ENCODE data around the gene DPP8.

DPP8 gene

GRCh38 chr15:65418596-65418995 is 98.9 kb downstream of the DPP8 start:
- Histone ChIP-seq H3K4me3 (ENCODE audit: low read depth, low read length) (no peak overlapping the region), H3K4me2 (ENCODE audit: low read length) (no peak overlapping the region), H2AFZ (no peak overlapping the region), H3K4me1 (no peaks in the 10 kb centered on the region), H3K9ac (no peak overlapping the region), H3K36me3 (ENCODE audit: control insufficient read depth, insufficient read depth, low read length) (no peaks in the 10 kb centered on the region), H3K9me3 (ENCODE audit: control insufficient read depth, low read length) (no peaks in the 10 kb centered on the region), H3K27ac (no peak overlapping the region), H3K27me3 (ENCODE audit: control insufficient read depth, insufficient read depth, low read length) (no peaks in the 10 kb centered on the region), H3K79me2 (no peaks in the 10 kb centered on the region)
- no peak for TF ChIP-seq CTCF (IDR thresholded peaks at IDR 0.05)

- no peaks in the 10 kb centered on the region for H3K79me2 ChIP-seq
- no peak overlapping the region for H3K4me3 ChIP-seq (ENCODE audit: low read depth, low read length)
- H3K27ac ChIP-seq, result no peak overlapping the region
- no peaks in the 10 kb centered on the region for H3K27me3 ChIP-seq (ENCODE audit: control insufficient read depth, insufficient read depth, low read length)
- no peaks in the 10 kb centered on the region for H3K9me3 ChIP-seq (ENCODE audit: control insufficient read depth, low read length)
- H2AFZ ChIP-seq, result no peak overlapping the region
- no peaks in the 10 kb centered on the region for H3K36me3 ChIP-seq (ENCODE audit: control insufficient read depth, insufficient read depth, low read length)
- H3K9ac ChIP-seq, result no peak overlapping the region
- H3K4me2 ChIP-seq (ENCODE audit: low read length), result no peak overlapping the region
- TF ChIP-seq CTCF (IDR thresholded peaks at IDR 0.05), result no peak
- no peaks in the 10 kb centered on the region for H3K4me1 ChIP-seq
Measured at GRCh38 chr15:65416845-65417416, 100.6 kb downstream of the DPP8 start.

- no peaks in the 10 kb centered on the region for H3K36me3 ChIP-seq (ENCODE audit: control insufficient read depth, insufficient read depth, low read length)
- H3K27ac ChIP-seq, result no peak overlapping the region
- no peaks in the 10 kb centered on the region for H3K79me2 ChIP-seq
- H3K9me3 ChIP-seq (ENCODE audit: control insufficient read depth, low read length), result no peaks in the 10 kb centered on the region
- no peak overlapping the region for H3K4me2 ChIP-seq (ENCODE audit: low read length)
- no peak for TF ChIP-seq CTCF (IDR thresholded peaks at IDR 0.05)
- no peak overlapping the region for H2AFZ ChIP-seq
- no peaks in the 10 kb centered on the region for H3K27me3 ChIP-seq (ENCODE audit: control insufficient read depth, insufficient read depth, low read length)
- no peak overlapping the region for H3K4me3 ChIP-seq (ENCODE audit: low read depth, low read length)
- H3K4me1 ChIP-seq, result no peaks in the 10 kb centered on the region
- no peak overlapping the region for H3K9ac ChIP-seq
Measured at GRCh38 chr15:65414841-65415621, 102.5 kb downstream of the DPP8 start.

GRCh38 chr15:65413760-65414144 is 103.7 kb downstream of the DPP8 start:
- no peaks in the 10 kb centered on the region for H3K27me3 ChIP-seq (ENCODE audit: control insufficient read depth, insufficient read depth, low read length)
- no peak overlapping the region for H3K4me2 ChIP-seq (ENCODE audit: low read length)
- no peaks in the 10 kb centered on the region for H3K4me1 ChIP-seq
- no peaks in the 10 kb centered on the region for H3K79me2 ChIP-seq
- no peak overlapping the region for H3K4me3 ChIP-seq (ENCODE audit: low read depth, low read length)
- H3K9me3 ChIP-seq (ENCODE audit: control insufficient read depth, low read length), result no peaks in the 10 kb centered on the region
- H3K36me3 ChIP-seq (ENCODE audit: control insufficient read depth, insufficient read depth, low read length), result no peaks in the 10 kb centered on the region
- no peak for TF ChIP-seq CTCF (IDR thresholded peaks at IDR 0.05)
- H3K27ac ChIP-seq, result no peak overlapping the region
- no peak overlapping the region for H3K9ac ChIP-seq
- no peak overlapping the region for H2AFZ ChIP-seq
